ENCODE measurements around the gene ZAR1L. TPM values are rescaled to one million over a fixed set of nuclear protein-coding genes. Genes with fewer than 3 reads are reported as not detected.

The ZAR1L gene, protein sequence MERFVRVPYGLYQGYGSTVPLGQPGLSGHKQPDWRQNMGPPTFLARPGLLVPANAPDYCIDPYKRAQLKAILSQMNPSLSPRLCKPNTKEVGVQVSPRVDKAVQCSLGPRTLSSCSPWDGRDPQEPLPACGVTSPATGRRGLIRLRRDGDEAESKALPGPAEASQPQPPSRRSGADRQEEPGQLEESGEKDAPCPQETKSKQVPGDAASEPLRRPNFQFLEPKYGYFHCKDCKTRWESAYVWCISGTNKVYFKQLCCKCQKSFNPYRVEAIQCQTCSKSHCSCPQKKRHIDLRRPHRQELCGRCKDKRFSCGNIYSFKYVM
- not detected in 5 replicates for total RNA-seq (2022; extraction: Qiagen RNA extraction; ENCODE audit: low read depth)

DNA sequence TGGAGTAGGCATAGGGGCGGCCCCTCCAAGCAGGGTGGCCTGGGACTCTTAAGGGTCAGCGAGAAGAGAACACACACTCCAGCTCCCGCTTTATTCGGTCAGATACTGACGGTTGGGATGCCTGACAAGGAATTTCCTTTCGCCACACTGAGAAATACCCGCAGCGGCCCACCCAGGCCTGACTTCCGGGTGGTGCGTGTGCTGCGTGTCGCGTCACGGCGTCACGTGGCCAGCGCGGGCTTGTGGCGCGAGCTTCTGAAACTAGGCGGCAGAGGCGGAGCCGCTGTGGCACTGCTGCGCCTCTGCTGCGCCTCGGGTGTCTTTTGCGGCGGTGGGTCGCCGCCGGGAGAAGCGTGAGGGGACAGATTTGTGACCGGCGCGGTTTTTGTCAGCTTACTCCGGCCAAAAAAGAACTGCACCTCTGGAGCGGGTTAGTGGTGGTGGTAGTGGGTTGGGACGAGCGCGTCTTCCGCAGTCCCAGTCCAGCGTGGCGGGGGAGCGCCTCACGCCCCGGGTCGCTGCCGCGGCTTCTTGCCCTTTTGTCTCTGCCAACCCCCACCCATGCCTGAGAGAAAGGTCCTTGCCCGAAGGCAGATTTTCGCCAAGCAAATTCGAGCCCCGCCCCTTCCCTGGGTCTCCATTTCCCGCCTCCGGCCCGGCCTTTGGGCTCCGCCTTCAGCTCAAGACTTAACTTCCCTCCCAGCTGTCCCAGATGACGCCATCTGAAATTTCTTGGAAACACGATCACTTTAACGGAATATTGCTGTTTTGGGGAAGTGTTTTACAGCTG lies at the start of gene ZAR1L, which contains the start of gene BRCA2:
Gene ZAR1L (minus strand): TSS at position 126 of the 790 bp plus-strand sequence. CDS start 3,438 bp downstream, outside the sequence.
Gene BRCA2 (plus strand): TSS at position 271 of the 790 bp plus-strand sequence. CDS start 953 bp downstream, outside the sequence.

Other genes starting within 250 kb of the ZAR1L start
- 2.8 to 7.4 TPM (median 4.0 TPM) in 5 replicates for gene BRCA2, start 145 bp upstream of the ZAR1L start, total RNA-seq (2022; extraction: Qiagen RNA extraction; ENCODE audit: low read depth)
- gene N4BP2L1, start 112.8 kb upstream of the ZAR1L start, total RNA-seq (2022; extraction: Qiagen RNA extraction; ENCODE audit: low read depth): 0.35 to 0.88 TPM (median 0.51 TPM) in 4 of 5 replicates, not detected in the other
- 20.2 to 31.2 TPM (median 22.3 TPM) in 5 replicates for gene N4BP2L2, start 223.4 kb upstream of the ZAR1L start, total RNA-seq (2022; extraction: Qiagen RNA extraction; ENCODE audit: low read depth)